ENCODE measurements around the gene PCSK2.

PCSK2 gene

GRCh38 chr20:17314264-17314663 lies 87.4 kb downstream of the PCSK2 start:
- no peak for TF ChIP-seq CTCF (IDR thresholded peaks at IDR 0.05; ENCODE audit: low read depth, low read length)
- no peak overlapping the region for H3K4me3 ChIP-seq (ENCODE audit: low read depth, low read length)
- H3K27ac ChIP-seq = no peak overlapping the region
- no peaks in the 10 kb centered on the region for H3K9me3 ChIP-seq (ENCODE audit: severe bottlenecking)
- H3K36me3 ChIP-seq = peaks cover 3% of the 10 kb centered on the region
- no peaks in the 10 kb centered on the region for H3K27me3 ChIP-seq (ENCODE audit: insufficient read depth, low read depth, severe bottlenecking)
- no peak for DNase-seq

DNA sequence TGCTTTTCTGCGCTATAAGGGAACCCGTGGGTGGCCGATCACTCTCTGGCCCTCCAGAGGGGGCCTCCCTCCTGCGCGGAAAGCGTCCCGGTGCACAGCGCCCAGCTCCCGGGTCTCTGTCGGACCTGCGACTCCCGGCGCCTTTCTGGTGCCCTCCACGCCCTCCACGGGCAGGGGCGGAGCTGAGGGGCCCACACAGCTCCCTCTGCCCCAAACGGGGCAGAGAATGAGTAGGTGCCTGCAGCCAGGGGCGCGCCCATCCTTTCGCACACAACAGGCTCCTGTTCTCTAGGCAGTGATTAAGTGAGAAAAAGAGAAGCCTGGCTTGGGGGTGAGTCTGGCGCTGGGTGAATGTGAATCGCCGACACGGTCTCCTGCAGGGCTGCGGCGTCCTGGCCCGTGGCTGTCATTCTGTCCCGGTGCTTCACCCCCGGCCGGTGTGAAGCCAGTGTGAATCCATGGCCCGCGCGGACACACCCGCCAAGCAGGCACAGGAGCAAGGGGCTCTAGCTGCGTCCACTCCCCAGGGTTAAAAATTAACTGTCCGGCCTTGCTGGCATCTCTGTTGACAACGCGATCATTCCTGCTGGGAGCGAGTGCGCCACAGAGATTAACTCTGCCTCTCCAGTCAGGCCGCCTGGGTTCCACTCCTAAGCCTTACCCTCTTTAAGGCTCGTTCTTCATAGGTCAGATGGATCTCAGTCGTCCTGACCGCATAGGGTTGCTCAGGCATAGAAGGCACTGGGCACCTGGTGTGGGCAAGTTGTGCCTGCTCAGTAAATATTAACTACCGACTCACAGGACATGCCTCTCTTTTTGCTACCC lies 88.8 kb downstream of the PCSK2 start:
- Histone ChIP-seq H3K36me3 (no peaks in the 10 kb centered on the region; the same call in none of the 2 replicates), H3K27ac (no peak overlapping the region), H3K27me3 (ENCODE audit: insufficient read depth, low read depth, severe bottlenecking) (no peaks in the 10 kb centered on the region), H3K9me3 (ENCODE audit: severe bottlenecking) (no peaks in the 10 kb centered on the region), H3K4me3 (ENCODE audit: low read depth, low read length) (no peak overlapping the region)
- no peak for TF ChIP-seq CTCF (IDR thresholded peaks at IDR 0.05; ENCODE audit: low read depth, low read length)
- DNase-seq = no peak

DNA sequence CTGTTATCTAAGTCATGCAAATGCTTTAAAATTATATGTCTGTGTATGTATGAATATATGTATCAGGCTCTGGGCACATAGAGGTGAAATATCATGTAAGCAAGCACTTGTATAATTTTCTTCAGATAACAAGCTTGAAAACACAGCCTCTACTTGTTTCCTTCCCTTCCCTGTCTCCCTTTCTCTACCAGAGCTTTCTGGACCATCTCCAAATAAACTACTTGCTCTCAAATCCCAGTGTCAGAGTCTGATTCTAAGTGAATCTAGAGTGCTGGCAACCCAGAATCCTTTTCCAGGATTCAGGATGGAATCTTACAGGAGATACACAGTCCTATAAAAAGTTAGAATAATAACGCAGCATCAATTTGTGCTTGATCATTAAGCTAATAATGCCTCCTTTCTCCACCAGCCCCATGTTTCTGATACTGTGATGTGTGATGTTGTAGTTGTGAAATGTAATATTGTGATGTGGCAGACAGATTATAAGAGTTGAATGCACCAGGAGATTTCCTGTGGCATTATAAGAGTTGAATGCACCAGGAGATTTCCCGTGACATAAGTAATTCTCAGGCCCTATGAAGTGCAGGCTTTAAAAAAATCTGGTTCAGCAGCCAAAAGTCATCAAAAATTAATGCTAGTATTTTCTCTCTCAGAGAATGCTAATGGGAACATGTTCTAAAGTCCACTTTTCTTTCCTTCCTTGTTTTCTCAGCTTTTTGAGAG lies 89.6 kb downstream of the PCSK2 start:
- H3K9me3 ChIP-seq (ENCODE audit: severe bottlenecking) = no peaks in the 10 kb centered on the region
- no peak overlapping the region for H3K27ac ChIP-seq
- no peak overlapping the region for H3K4me3 ChIP-seq (ENCODE audit: low read depth, low read length)
- no peaks in the 10 kb centered on the region for H3K27me3 ChIP-seq (ENCODE audit: insufficient read depth, low read depth, severe bottlenecking)
- no peak for TF ChIP-seq CTCF (IDR thresholded peaks at IDR 0.05; ENCODE audit: low read depth, low read length)
- DNase-seq = no peak
- H3K36me3 ChIP-seq = no peaks in the 10 kb centered on the region; the same call in none of the 2 replicates

GRCh38 chr20:17317341-17317740 lies 90.5 kb downstream of the PCSK2 start:
- Histone ChIP-seq H3K9me3 (ENCODE audit: severe bottlenecking) (no peaks in the 10 kb centered on the region), H3K4me3 (ENCODE audit: low read depth, low read length) (no peak overlapping the region), H3K27ac (no peak overlapping the region), H3K36me3 (no peaks in the 10 kb centered on the region; the same call in none of the 2 replicates), H3K27me3 (ENCODE audit: insufficient read depth, low read depth, severe bottlenecking) (no peaks in the 10 kb centered on the region)
- DNase-seq = no peak
- TF ChIP-seq CTCF (IDR thresholded peaks at IDR 0.05; ENCODE audit: low read depth, low read length) = no peak

GRCh38 chr20:17320456-17320855 lies 93.6 kb downstream of the PCSK2 start:
- no peak for TF ChIP-seq CTCF (IDR thresholded peaks at IDR 0.05; ENCODE audit: low read depth, low read length)
- Histone ChIP-seq H3K27ac (no peak overlapping the region), H3K4me3 (ENCODE audit: low read depth, low read length) (no peak overlapping the region), H3K27me3 (ENCODE audit: insufficient read depth, low read depth, severe bottlenecking) (no peaks in the 10 kb centered on the region), H3K36me3 (peaks cover 2% of the 10 kb centered on the region), H3K9me3 (ENCODE audit: severe bottlenecking) (no peaks in the 10 kb centered on the region)
- no peak for DNase-seq
